HG03064 (cell line): ENCODE measurements around the gene MARVELD2.
"Not testable (repeated sequence)": the region's sequence is repeated elsewhere in the genome, so short reads cannot be mapped to it uniquely, and the experiment has no call there.

Experiments
- ATAC-seq: cut with Tn5 transposase; IDR thresholded peaks from one replicate; pipeline ENCODE4 v1.9.1; 2021; ENCODE audit warnings: low read depth; ENCODE audit not compliant: unreplicated experiment

MARVELD2 gene

GRCh38 chr5:69414885-69415583, at the start of gene MARVELD2:
TSS of gene MARVELD2 (plus strand) at chr5:69415116. CDS start at chr5:69419386, 4,270 bp downstream.
- peak; percentile 69 for ATAC-seq

- ATAC-seq, result no peak
These were observed 47.1 kb upstream of the MARVELD2 start for GRCh38 chr5:69367697-69368279.

- peak; percentile 22 for ATAC-seq
These were observed 46.2 kb upstream of the MARVELD2 start for GRCh38 chr5:69368458-69369339.

GRCh38 chr5:69369340-69370121, 45.4 kb upstream of the MARVELD2 start, which contains the start of the genes AK6, RAD17 and TAF9:
TSS of gene AK6 (minus strand) at chr5:69369520. CDS start at chr5:69369490, 30 bp downstream.
TSS of gene RAD17 (plus strand) at chr5:69369818. CDS start at chr5:69372209, 2,391 bp downstream.
TSS of gene TAF9 (minus strand) at chr5:69369520. CDS start at chr5:69365737, 3,783 bp downstream.
- ATAC-seq, result peak; percentile 92

- not testable (repeated sequence) for ATAC-seq
These were observed 44.6 kb upstream of the MARVELD2 start for GRCh38 chr5:69370335-69370734.

GRCh38 chr5:69372394-69372793, 42.5 kb upstream of the MARVELD2 start:
- no peak for ATAC-seq

GRCh38 chr5:69374911-69375446, 39.9 kb upstream of the MARVELD2 start:
- peak; percentile 60 for ATAC-seq

- no peak for ATAC-seq
These were observed 36.5 kb upstream of the MARVELD2 start for GRCh38 chr5:69378376-69378775.

GRCh38 chr5:69404659-69405330, 10.1 kb upstream of the MARVELD2 start:
- no peak for ATAC-seq

GRCh38 chr5:69415584-69415958, 655 bp downstream of the MARVELD2 start:
- ATAC-seq, result no peak

- ATAC-seq, result no peak
These were observed 1.3 kb downstream of the MARVELD2 start for GRCh38 chr5:69416180-69416579.

GRCh38 chr5:69416699-69417098, 1.8 kb downstream of the MARVELD2 start:
- no peak for ATAC-seq

- no peak for ATAC-seq
These were observed 3.6 kb downstream of the MARVELD2 start for GRCh38 chr5:69418554-69418953.

GRCh38 chr5:69431424-69432303, 16.7 kb downstream of the MARVELD2 start:
- no peak for ATAC-seq

- ATAC-seq, result no peak
These were observed 17.7 kb downstream of the MARVELD2 start for GRCh38 chr5:69432412-69433206.

GRCh38 chr5:69435276-69435884, 20.5 kb downstream of the MARVELD2 start:
- ATAC-seq, result not testable (repeated sequence)

- ATAC-seq, result no peak
These were observed 29.3 kb downstream of the MARVELD2 start for GRCh38 chr5:69444127-69444754.
